ENCODE measurements around the gene FN1. TPM values are rescaled to one million over a fixed set of nuclear protein-coding genes. Genes with fewer than 3 reads are reported as not detected.

FN1 gene
- 166 to 254 TPM (median 186 TPM) in 5 replicates for total RNA-seq (2022; extraction: Qiagen RNA extraction; ENCODE audit: low read depth)

GRCh38 chr2:215435870-215436704 lies at the start of gene FN1:
Gene FN1, minus strand, starts transcription at chr2:215436068. Its CDS starts 266 bp downstream, at chr2:215435802.

GRCh38 chr2:215311625-215312396 lies 124.1 kb downstream of the FN1 start, which contains the start of gene ATIC:
Gene ATIC, plus strand, starts transcription at chr2:215312059. Its CDS starts 84 bp downstream, at chr2:215312143.

Other genes with a start within 250 kb of the FN1 start
- 209 to 223 TPM (median 214 TPM) in 5 replicates for gene ATIC, start 124.0 kb downstream of the FN1 start, total RNA-seq (2022; extraction: Qiagen RNA extraction; ENCODE audit: low read depth)

All from A549 treated with GW870086 at 1 μM for 4 hours (cell line).